GM23248 (cell line): ENCODE data around the gene ANGPTL2.

Experiments
- EZH2 ChIP-seq: fragments of 200-600 bp; sonication (generic); IDR thresholded peaks from 2 replicates; pipeline ENCODE4 v1.6.1; 2018; ENCODE audit warnings: antibody characterized with exemption, mild to moderate bottlenecking; ENCODE audit not compliant: insufficient read depth, poor library complexity, severe bottlenecking
- EZH2phosphoT487 ChIP-seq: fragments of 200-600 bp; sonication (generic); IDR thresholded peaks from 2 replicates; pipeline ENCODE4 v1.6.1; 2018; ENCODE audit warnings: antibody characterized with exemption, moderate library complexity, mild to moderate bottlenecking, low read depth; ENCODE audit not compliant: insufficient read depth

- TF ChIP-seq EZH2, result no peak
- TF ChIP-seq EZH2phosphoT487, result no peak
Measured at GRCh38 chr9:127090341-127090985, 32.0 kb downstream of the ANGPTL2 start.
